ENCODE data around the gene NENF. TPM values are rescaled to one million over a fixed set of nuclear protein-coding genes. Genes with fewer than 3 reads are reported as not detected.

The NENF gene
- total RNA-seq: 14.7 TPM

DNA sequence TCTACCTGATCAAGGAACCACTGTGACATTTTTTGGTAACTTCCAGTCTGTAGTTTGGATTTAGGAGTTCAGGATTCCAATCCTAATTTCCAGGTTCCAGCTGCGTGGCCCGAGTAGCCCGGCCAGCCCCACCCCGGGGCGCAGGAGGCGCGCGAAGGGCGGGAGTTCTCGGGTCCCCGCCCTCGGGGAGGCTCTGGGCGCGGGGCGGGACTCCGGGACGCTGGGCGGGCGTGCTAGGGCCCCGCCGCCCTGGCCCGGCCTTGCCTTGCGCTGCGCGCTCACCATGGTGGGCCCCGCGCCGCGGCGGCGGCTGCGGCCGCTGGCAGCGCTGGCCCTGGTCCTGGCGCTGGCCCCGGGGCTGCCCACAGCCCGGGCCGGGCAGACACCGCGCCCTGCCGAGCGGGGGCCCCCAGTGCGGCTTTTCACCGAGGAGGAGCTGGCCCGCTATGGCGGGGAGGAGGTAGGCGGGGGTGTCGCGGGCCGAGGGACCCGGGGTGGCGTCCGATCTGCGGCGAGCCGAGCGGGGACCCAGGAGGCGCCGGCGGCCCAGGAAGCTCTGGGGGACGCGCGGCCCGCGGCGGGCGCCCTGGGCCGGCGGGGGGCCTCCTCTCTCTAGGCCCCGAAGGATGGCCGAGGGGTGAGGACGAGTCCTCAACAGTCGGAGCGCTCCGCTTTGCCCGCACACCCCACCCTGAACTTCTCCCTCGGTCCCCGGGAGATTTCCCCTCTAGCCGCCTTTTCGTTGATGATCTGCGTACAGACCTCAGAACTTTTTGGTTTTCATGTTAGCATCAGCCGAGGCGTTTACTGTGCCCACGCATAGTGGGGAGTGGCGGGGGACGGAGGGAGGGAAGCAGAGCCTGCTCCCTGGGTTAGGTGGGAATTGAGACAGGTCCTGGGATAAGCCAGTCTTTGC is at the start of gene NENF:
Gene NENF (plus strand): TSS at position 260 of the 916 bp plus-strand sequence. CDS start 24 bp downstream, at position 284.

GRCh38 chr1:212414328-212415106 is 18.2 kb upstream of the NENF start, which contains the start of gene PACC1:
TSS of gene PACC1 (minus strand) at chr1:212414886. CDS start at chr1:212414757, 129 bp downstream.

Other genes with a start within 250 kb of the NENF start
- gene PPP2R5A, start 147.5 kb upstream of the NENF start, total RNA-seq: 24.1 TPM
- 24.1 TPM for gene PACC1, start 18.0 kb upstream of the NENF start, total RNA-seq
- gene ATF3, start 175.8 kb downstream of the NENF start, total RNA-seq: 1.9 TPM

Data from parietal lobe (tissue), 1 donor.